Subcutaneous adipose tissue (tissue), 4 donors: Measurements from ENCODE around the gene HCFC1. TPM values are rescaled to one million over a fixed set of nuclear protein-coding genes. Genes with fewer than 3 reads are reported as not detected.

Source experiments
- CTCF ChIP-seq: fragments of 450-650 bp; IDR thresholded peaks from one replicate; pipeline ENCODE4 v1.5.1; 2016; ENCODE audit warnings: low read depth, mild to moderate bottlenecking, control low read depth, antibody characterized with exemption, moderate library complexity
- total RNA-seq, 4 donors: library from RNA; depleted of rRNA; stranded (reverse); fragments of >200 nt; gene quantifications; one replicate each; pipeline ENCODE4 v1.1.0, GENCODE V29; 2016

The HCFC1 gene
- total RNA-seq, 4 donors from 2014 or later, result 17.7 to 33.9 (median 21.2) TPM

GRCh38 chrX:153953342-153953830 lies 18.2 kb downstream of the HCFC1 start:
- no peak for TF ChIP-seq CTCF

- TF ChIP-seq CTCF, result no peak
Observed at GRCh38 chrX:153952373-153953026, 19.1 kb downstream of the HCFC1 start.

GRCh38 chrX:153951683-153952372 lies 19.8 kb downstream of the HCFC1 start:
- TF ChIP-seq CTCF, result no peak

- TF ChIP-seq CTCF, result no peak
Observed at GRCh38 chrX:153950127-153950526, 21.5 kb downstream of the HCFC1 start.

GRCh38 chrX:153948847-153949805 lies 22.5 kb downstream of the HCFC1 start:
- TF ChIP-seq CTCF, result no peak

GRCh38 chrX:153948002-153948466 lies 23.6 kb downstream of the HCFC1 start:
- TF ChIP-seq CTCF, result no peak
